Measurements from ENCODE around the gene RALGAPA2.

GRCh38 chr20:20436689-20437088, 275.8 kb downstream of the RALGAPA2 start:
- TF ChIP-seq CTCF (IDR thresholded peaks at IDR 0.05; ENCODE audit: low read length) (no peak), EZH2 (IDR thresholded peaks at IDR 0.05; ENCODE audit: borderline replicate concordance, low read length) (no peak)

Measured in OCI-LY1 (cell line).